DOHH2 (cell line): ENCODE measurements around the gene MNT.

Source experiments
- H3F3A ChIP-seq: fragments of 200-600 bp; sonication (generic), shearing (Covaris generic); 2 replicates; pipeline ENCODE4 v1.6.0; 2016; ENCODE audit warnings: antibody characterized with exemption, mild to moderate bottlenecking; ENCODE audit not compliant: control insufficient read depth, insufficient read depth
- H3K27ac ChIP-seq: fragments of 200-600 bp; sonication (generic); 2 replicates; pipeline ENCODE4 v1.5.1; 2014; ENCODE audit warnings: low read depth, mild to moderate bottlenecking, low read length, moderate library complexity
- H3K27me3 ChIP-seq: fragments of 200-600 bp; sonication (generic); 2 replicates; pipeline ENCODE4 v1.6.1; 2014; ENCODE audit warnings: mild to moderate bottlenecking, low read length, mixed read lengths; ENCODE audit not compliant: control insufficient read depth
- H3K36me3 ChIP-seq: fragments of 200-600 bp; sonication (generic); 2 replicates; pipeline ENCODE4 v1.6.1; 2014; ENCODE audit warnings: mild to moderate bottlenecking, low read length, moderate library complexity, mixed read lengths; ENCODE audit not compliant: control insufficient read depth
- H3K4me1 ChIP-seq: fragments of 200-600 bp; sonication (generic); 2 replicates; pipeline ENCODE4 v1.6.1; 2014; ENCODE audit warnings: mild to moderate bottlenecking, low read length, mixed read lengths; ENCODE audit not compliant: control insufficient read depth
- H3K4me2 ChIP-seq: fragments of 200-600 bp; sonication (generic); 2 replicates; pipeline ENCODE4 v1.6.0; 2014; ENCODE audit warnings: mild to moderate bottlenecking, low read length, moderate library complexity
- H3K4me3 ChIP-seq: fragments of 200-600 bp; sonication (generic); 2 replicates; pipeline ENCODE4 v1.5.1; 2014; ENCODE audit warnings: mild to moderate bottlenecking, low read length, mixed read lengths
- H3K79me2 ChIP-seq: fragments of 200-600 bp; sonication (generic); 2 replicates; pipeline ENCODE4 v1.6.1; 2014; ENCODE audit warnings: mild to moderate bottlenecking, low read length, mixed read lengths; ENCODE audit not compliant: control insufficient read depth
- H3K9me2 ChIP-seq: fragments of 200-600 bp; sonication (generic); replicated peaks from 2 replicates; pipeline ENCODE4 v1.6.1; 2014; ENCODE audit warnings: mild to moderate bottlenecking, low read length, mixed read lengths; ENCODE audit not compliant: control insufficient read depth
- H3K9me3 ChIP-seq: fragments of 200-600 bp; sonication (generic); 2 replicates; pipeline ENCODE4 v1.6.1; 2014; ENCODE audit warnings: antibody characterized with exemption, low read length, mixed read lengths; ENCODE audit not compliant: control insufficient read depth, insufficient read depth
- H4K20me1 ChIP-seq: fragments of 200-600 bp; sonication (generic); 2 replicates; pipeline ENCODE4 v1.6.0; 2014; ENCODE audit warnings: low read depth, mild to moderate bottlenecking, antibody characterized with exemption, low read length, moderate library complexity; ENCODE audit not compliant: control insufficient read depth, insufficient read depth
- EZH2phosphoT487 ChIP-seq: fragments of 200-600 bp; sonication (generic); IDR thresholded peaks from 2 replicates; pipeline ENCODE4 v1.6.1; 2017; ENCODE audit warnings: borderline replicate concordance, mild to moderate bottlenecking, antibody characterized with exemption, low read length, moderate library complexity, mixed read lengths
- TF ChIP-seq, protein P1 (sequence below): fragments of 200-600 bp; sonication (generic); IDR thresholded peaks from one replicate; pipeline ENCODE4 v1.5.1; 2014; ENCODE audit warnings: antibody characterized with exemption, mild to moderate bottlenecking, low read depth, low read length; ENCODE audit not compliant: poor library complexity, severe bottlenecking

The MNT gene

DNA sequence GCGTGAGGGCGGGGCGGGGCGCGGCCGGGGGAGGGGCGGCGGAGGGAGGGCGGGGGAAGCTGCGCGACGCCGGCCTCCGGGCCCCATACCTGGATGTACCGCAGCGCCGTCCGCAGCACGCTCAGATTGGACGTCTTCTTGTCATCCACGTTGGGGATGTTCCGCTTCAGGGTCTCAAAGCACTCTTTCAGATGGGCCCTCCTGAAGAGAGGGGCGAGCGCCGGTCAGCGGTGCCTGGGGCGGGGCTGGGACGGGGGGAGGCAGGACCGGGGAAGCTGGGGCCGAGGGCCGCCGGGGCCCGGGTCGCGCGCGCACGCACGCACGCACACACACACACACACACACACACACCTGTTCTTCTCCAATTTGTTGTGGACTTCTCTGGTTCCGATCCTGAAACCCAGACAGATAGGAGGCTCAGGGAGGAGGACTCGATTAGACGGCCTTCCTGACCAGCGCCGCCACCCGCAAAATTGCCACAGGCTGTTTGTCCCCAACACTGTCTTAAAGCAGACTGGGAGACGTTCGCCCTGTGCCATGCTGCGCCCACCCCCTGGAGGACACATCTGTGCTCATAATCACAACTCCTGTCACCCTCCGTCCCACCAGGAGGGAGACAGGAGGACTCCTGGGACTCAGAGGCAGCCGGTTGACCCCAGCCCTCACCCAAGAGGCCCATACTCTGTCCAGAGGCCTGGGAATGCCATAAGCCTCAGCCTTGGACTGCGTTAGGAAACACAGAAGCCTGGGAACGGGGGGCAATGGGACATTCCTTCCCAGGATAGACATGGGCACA is 6.7 kb downstream of the MNT start:
- peak overlapping the region; percentile 74 for H3K4me3 ChIP-seq

DNA sequence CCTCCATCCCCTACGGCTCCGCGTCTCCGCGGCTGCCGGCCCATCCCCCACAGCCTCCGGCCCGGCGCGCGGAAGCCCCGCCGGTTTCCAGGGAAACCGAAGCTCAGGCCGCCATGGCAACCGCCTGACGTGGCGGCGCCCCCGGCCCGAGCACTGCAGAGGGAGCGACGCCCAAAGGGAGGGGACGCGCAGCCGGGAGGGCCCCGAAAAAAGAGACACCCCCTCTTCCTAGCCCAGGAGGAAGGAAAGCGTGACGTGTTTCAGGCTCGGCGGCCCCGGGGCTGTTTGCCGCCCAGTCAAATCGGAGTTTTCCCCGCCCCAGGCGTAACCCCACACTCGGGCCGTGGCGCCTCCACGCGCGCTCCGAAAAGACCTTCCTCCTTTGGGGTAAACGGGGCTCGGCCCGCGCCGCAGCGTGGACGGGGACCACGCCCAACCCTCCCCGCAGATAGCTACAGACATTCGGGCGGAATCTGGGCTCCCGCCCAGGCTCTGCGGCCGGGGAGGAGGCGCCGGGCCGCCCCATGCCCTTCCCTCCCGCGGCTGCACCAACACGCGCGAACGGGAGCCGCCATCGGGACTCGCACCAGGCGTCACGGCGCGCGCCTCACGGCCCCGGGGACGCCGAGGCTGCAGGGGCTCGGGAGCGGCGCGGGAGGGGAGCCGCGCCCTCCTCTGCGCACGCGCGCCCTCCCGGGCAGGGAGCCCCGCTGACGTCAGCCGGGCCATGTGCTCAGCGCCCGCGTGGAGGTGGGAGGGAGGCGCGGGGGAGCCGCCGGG is 7.5 kb downstream of the MNT start:
- peak overlapping the region; percentile 92 for H3K27ac ChIP-seq
- H3K27me3 ChIP-seq, result no peaks in the 10 kb centered on the region
- peak overlapping the region; percentile 79 for H3K4me3 ChIP-seq
- no peaks in the 10 kb centered on the region for H3K9me2 ChIP-seq
- H3F3A ChIP-seq, result peaks cover 6% of the 10 kb centered on the region
- H3K4me1 ChIP-seq, result peaks cover 55% of the 10 kb centered on the region
- no peaks in the 10 kb centered on the region for H3K9me3 ChIP-seq
- peaks cover 16% of the 10 kb centered on the region for H3K36me3 ChIP-seq
- peak overlapping the region; percentile 88 for H3K4me2 ChIP-seq
- no peak for TF ChIP-seq EZH2phosphoT487
- TF ChIP-seq, protein P1, sequence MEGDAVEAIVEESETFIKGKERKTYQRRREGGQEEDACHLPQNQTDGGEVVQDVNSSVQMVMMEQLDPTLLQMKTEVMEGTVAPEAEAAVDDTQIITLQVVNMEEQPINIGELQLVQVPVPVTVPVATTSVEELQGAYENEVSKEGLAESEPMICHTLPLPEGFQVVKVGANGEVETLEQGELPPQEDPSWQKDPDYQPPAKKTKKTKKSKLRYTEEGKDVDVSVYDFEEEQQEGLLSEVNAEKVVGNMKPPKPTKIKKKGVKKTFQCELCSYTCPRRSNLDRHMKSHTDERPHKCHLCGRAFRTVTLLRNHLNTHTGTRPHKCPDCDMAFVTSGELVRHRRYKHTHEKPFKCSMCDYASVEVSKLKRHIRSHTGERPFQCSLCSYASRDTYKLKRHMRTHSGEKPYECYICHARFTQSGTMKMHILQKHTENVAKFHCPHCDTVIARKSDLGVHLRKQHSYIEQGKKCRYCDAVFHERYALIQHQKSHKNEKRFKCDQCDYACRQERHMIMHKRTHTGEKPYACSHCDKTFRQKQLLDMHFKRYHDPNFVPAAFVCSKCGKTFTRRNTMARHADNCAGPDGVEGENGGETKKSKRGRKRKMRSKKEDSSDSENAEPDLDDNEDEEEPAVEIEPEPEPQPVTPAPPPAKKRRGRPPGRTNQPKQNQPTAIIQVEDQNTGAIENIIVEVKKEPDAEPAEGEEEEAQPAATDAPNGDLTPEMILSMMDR, result no peak
- no peaks in the 10 kb centered on the region; the same call in 1 of the 2 replicates for H4K20me1 ChIP-seq
- H3K79me2 ChIP-seq, result peaks cover 66% of the 10 kb centered on the region

More for the DNA sequence above, 6.7 kb downstream of the MNT start:
- H3K27me3 ChIP-seq, result no peaks in the 10 kb centered on the region
- no peaks in the 10 kb centered on the region for H3K9me3 ChIP-seq
- H4K20me1 ChIP-seq, result no peaks in the 10 kb centered on the region; the same call in 1 of the 2 replicates
- peaks cover 62% of the 10 kb centered on the region for H3K4me1 ChIP-seq
- no peaks in the 10 kb centered on the region for H3K9me2 ChIP-seq
- H3K36me3 ChIP-seq, result peaks cover 16% of the 10 kb centered on the region
- H3K4me2 ChIP-seq, result peak overlapping the region; percentile 83
- TF ChIP-seq, protein P1, result no peak
- no peak for TF ChIP-seq EZH2phosphoT487
- peak overlapping the region; percentile 42 for H3K27ac ChIP-seq
- peaks cover 73% of the 10 kb centered on the region for H3K79me2 ChIP-seq
- peaks cover 6% of the 10 kb centered on the region for H3F3A ChIP-seq

DNA sequence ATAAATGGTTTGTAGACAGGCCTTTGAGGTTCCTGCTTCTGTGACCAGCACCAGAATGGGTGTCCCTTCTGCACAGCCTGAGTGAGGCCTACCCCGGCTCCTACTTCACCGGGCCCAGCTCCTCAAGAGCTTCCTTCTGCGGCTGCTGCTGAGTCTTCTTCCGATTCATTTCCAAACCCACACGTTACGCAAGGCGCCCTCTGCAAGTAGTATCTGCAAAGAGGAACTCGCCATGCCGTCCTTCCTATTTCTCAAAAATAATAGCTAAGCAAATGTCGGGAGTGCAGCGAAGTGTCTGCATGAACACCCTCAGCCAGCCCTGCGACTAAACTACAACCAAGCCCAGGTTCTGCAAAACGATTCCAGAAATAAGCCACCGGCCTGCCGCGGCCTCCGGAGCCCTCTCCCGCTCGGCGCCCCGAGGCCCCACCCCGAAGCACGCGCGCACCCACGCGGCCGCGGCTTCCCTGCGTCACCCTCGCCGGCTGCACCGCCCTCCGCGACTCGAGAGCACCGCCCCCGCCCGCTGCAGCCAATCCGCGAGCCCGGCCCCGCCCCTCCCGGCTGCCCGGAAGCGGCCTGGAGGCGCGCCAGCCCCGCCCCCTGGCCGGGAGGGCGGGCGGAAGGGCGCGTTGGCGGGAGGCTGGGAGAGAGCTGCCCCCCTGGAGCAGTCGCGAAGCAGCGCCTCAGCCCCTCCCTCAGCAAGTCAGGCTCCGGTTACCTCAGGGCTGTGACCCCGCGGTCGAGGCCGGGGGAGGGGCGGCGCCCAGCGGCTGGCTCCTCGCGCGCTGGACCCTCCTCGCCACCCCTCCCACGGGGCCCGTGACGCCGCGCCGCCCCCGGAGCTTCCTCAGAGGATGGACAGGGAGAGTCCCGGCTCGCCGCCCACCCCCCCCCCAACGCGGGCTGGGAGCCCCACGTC is 8.3 kb downstream of the MNT start:
- Histone ChIP-seq H3K27me3 (no peaks in the 10 kb centered on the region), H3K9me3 (no peaks in the 10 kb centered on the region), H3K36me3 (peaks cover 16% of the 10 kb centered on the region), H3K4me2 (peak overlapping the region; percentile 88), H3K9me2 (no peaks in the 10 kb centered on the region), H3F3A (peaks cover 6% of the 10 kb centered on the region), H4K20me1 (no peaks in the 10 kb centered on the region), H3K27ac (peak overlapping the region; percentile 92), H3K4me1 (peaks cover 46% of the 10 kb centered on the region), H3K4me3 (peak overlapping the region; percentile 79), H3K79me2 (peaks cover 57% of the 10 kb centered on the region)
- no peak for TF ChIP-seq EZH2phosphoT487
- TF ChIP-seq, protein P1, result no peak
